ENCODE data around the gene SRGAP3. TPM values are rescaled to one million over a fixed set of nuclear protein-coding genes. Genes with fewer than 3 reads are reported as not detected.

Gene SRGAP3
- total RNA-seq, 1 donor from 2014 or later = 21.4 TPM

GRCh38 chr3:9137676-9138075 is 111.8 kb downstream of the SRGAP3 start:
- peaks cover 14% of the 10 kb centered on the region for H3K4me1 Mint-ChIP-seq (ENCODE audit: low read depth)
- no peak for TF ChIP-seq CTCF (IDR thresholded peaks at IDR 0.05; ENCODE audit: unreplicated experiment)
- no peak for DNase-seq (ENCODE audit: low spot score, unreplicated experiment)
- H3K27ac Mint-ChIP-seq = no peak overlapping the region
- H3K9me3 Mint-ChIP-seq (ENCODE audit: low read depth) = peaks cover 7% of the 10 kb centered on the region
- no peak overlapping the region for H3K4me3 Mint-ChIP-seq (ENCODE audit: low read depth)
- H3K36me3 Mint-ChIP-seq (ENCODE audit: insufficient read depth) = peaks cover 2% of the 10 kb centered on the region
- peaks cover 27% of the 10 kb centered on the region for H3K27me3 Mint-ChIP-seq

DNA sequence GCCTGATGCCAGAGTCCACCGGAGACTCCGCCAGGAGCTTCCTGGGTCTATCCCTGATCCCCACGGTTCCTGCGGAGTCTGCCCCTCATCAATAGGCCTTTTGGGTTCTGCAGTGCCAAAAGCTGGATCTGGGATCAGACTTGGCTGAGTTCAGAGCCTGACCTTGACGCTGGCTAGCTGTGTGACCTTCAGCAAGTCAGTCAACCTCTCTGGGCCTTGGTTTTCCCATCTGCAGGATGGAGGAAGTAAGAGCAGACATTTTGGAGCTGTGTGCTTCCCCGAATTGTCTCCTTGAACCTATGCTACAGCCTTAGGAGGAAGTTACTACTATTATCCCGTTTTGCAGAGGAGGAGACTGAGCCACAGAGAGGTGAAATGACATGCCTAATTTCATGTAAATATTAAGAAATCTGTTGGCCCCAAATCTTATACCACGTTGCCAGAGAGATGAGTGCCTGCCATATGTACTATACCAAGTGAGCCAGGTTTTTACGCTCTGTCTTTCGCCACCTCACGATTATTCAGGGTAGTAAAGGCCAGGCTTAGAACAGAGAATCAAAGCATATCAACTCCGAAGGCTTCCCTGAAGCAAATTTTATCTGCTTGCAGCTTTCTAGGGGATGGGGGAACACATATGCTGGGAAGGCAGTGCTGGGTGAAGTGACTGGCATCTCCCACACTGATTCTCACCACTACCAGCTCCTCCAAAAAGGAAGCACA is 112.5 kb downstream of the SRGAP3 start:
- no peak for DNase-seq (ENCODE audit: low spot score, unreplicated experiment)
- H3K4me1 Mint-ChIP-seq (ENCODE audit: low read depth) = peaks cover 12% of the 10 kb centered on the region
- peaks cover 27% of the 10 kb centered on the region for H3K27me3 Mint-ChIP-seq
- no peak overlapping the region for H3K27ac Mint-ChIP-seq
- peaks cover 7% of the 10 kb centered on the region for H3K9me3 Mint-ChIP-seq (ENCODE audit: low read depth)
- H3K4me3 Mint-ChIP-seq (ENCODE audit: low read depth) = peak overlapping the region; percentile 58
- H3K36me3 Mint-ChIP-seq (ENCODE audit: insufficient read depth) = peaks cover 2% of the 10 kb centered on the region
- TF ChIP-seq CTCF (IDR thresholded peaks at IDR 0.05; ENCODE audit: unreplicated experiment) = no peak

- H3K27ac Mint-ChIP-seq = no peak overlapping the region
- peaks cover 7% of the 10 kb centered on the region for H3K4me1 Mint-ChIP-seq (ENCODE audit: low read depth)
- H3K4me3 Mint-ChIP-seq (ENCODE audit: low read depth) = peak overlapping the region; percentile 58
Measured at GRCh38 chr3:9135930-9136525, 113.4 kb downstream of the SRGAP3 start.

DNA sequence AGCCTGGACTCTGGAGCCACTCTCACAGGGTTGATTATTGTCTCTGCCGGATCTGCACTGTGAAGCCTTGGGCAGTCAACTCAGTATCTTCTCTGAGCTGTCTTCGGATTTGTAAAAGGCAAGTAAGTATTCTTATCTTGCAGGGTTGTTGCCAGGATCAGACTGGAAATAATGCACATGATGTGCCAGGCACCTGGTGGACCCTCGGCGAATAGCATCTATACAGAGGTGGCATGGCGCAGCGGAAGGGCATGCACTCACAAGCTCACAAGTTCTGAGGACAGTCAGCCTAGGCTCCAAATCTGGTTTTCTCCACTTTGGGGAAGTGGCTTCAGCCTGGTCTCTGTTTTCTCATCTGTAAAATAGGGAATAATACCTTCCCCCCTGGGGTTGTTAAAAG is 113.9 kb downstream of the SRGAP3 start:
- Mint-ChIP-seq H3K27ac (no peak overlapping the region), H3K27me3 (peaks cover 31% of the 10 kb centered on the region), H3K4me1 (ENCODE audit: low read depth) (peaks cover 6% of the 10 kb centered on the region), H3K9me3 (ENCODE audit: low read depth) (peaks cover 7% of the 10 kb centered on the region), H3K4me3 (ENCODE audit: low read depth) (peak overlapping the region; percentile 58), H3K36me3 (ENCODE audit: insufficient read depth) (peaks cover 2% of the 10 kb centered on the region)
- no peak for DNase-seq (ENCODE audit: low spot score, unreplicated experiment)
- TF ChIP-seq CTCF (IDR thresholded peaks at IDR 0.05; ENCODE audit: unreplicated experiment) = no peak

More at GRCh38 chr3:9135930-9136525, 113.4 kb downstream of the SRGAP3 start:
- H3K36me3 Mint-ChIP-seq (ENCODE audit: insufficient read depth) = peaks cover 2% of the 10 kb centered on the region
- peaks cover 7% of the 10 kb centered on the region for H3K9me3 Mint-ChIP-seq (ENCODE audit: low read depth)
- no peak for TF ChIP-seq CTCF (IDR thresholded peaks at IDR 0.05; ENCODE audit: unreplicated experiment)
- peaks cover 31% of the 10 kb centered on the region for H3K27me3 Mint-ChIP-seq
- DNase-seq (ENCODE audit: low spot score, unreplicated experiment) = peak; percentile 37

DNA sequence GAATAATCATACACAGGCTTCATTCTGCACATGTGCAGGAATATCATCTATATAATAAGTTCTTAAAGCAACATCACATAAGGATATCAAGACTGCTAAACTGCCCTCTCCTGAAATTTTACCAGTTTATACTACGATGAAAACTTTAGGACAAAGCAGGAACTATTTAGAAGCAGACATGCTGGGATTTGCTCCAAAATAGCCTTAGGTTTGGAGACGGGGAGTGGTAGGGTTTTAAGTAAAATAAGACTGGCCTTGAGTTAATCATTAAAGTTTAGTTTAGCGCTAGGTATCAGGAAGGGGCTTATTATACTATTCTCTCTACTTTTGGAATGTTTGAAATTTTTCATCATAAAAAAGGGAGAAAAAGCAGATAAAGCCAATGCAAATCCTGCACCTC is 115.8 kb downstream of the SRGAP3 start:
- H3K36me3 Mint-ChIP-seq (ENCODE audit: insufficient read depth) = no peaks in the 10 kb centered on the region
- no peak overlapping the region for H3K27ac Mint-ChIP-seq
- H3K4me3 Mint-ChIP-seq (ENCODE audit: low read depth) = no peak overlapping the region
- H3K4me1 Mint-ChIP-seq (ENCODE audit: low read depth) = peaks cover 7% of the 10 kb centered on the region
- DNase-seq (ENCODE audit: low spot score, unreplicated experiment) = no peak
- no peak for TF ChIP-seq CTCF (IDR thresholded peaks at IDR 0.05; ENCODE audit: unreplicated experiment)
- no peaks in the 10 kb centered on the region for H3K9me3 Mint-ChIP-seq (ENCODE audit: low read depth)
- H3K27me3 Mint-ChIP-seq = peaks cover 31% of the 10 kb centered on the region
